ENCODE results near the gene RGS17. TPM values are rescaled to one million over a fixed set of nuclear protein-coding genes. Genes with fewer than 3 reads are reported as not detected.

Gene RGS17, protein sequence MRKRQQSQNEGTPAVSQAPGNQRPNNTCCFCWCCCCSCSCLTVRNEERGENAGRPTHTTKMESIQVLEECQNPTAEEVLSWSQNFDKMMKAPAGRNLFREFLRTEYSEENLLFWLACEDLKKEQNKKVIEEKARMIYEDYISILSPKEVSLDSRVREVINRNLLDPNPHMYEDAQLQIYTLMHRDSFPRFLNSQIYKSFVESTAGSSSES
- 9.5 and 11.3 TPM in 2 replicates for total RNA-seq

DNA sequence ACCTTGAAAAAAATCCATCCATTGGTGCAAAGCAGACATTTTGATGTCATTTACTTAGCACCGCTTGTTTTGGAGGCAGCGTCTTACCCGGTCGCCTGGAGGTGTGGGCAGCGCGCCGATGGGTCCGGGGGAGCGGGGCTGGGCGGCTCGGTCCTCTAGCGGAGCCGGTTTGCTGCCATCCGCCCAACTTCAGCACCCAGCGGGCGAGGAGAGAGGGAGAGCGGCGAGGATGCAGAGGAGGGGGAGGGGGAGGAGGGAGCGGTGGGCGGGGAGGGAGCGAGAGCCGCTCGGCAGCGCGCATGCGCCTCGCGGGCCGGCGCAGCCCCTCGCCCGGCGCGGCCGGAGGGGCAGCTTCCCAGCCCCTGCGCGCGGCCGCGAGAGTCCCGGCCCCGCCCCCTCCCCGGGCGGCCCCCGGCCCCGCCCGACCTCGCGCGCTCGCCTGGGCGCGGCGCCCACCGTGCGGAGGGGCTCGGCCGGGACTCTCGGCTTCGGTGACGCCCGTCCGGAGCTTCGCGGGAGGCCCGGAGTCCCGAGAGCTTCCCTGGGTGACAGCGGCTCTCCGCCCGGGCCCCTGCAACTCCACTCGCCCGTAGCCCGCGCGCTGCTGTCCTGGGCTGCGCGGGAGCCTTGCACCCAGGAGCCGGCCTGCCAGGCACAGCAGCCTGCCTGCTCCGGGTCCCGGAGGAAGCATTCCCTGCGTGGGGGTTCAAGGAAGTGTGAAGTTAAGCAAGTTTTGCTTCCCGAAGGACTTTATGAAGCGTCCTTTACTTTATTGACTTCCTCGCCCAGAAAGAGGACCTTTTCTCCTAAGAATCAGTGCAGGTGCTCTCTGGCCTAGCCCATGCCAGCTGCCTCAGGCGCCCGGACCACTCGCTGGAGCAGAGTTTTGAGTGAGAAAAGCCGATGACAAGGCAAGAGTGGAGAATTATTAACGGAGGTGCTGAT lies at the start of gene RGS17:
RGS17 (minus strand) TSS at position 246 of the 945 bp plus-strand sequence. CDS start 87,264 bp downstream, outside the sequence.

GRCh38 chr6:153002613-153003365 lies 128.3 kb downstream of the RGS17 start, which contains the start of gene MTRF1L:
TSS of gene MTRF1L (minus strand) at chr6:153002709. CDS start at chr6:153002685, 24 bp downstream.

GRCh38 chr6:152982904-152983636 lies 148.0 kb downstream of the RGS17 start, which contains the start of gene FBXO5:
TSS of gene FBXO5 (minus strand) at chr6:152983041. CDS start at chr6:152982959, 82 bp downstream.

Other genes with a start within 250 kb of the RGS17 start
- gene FBXO5, start 148.2 kb downstream of the RGS17 start, total RNA-seq: 2.4 and 10.6 TPM in 2 replicates
- gene MTRF1L, start 128.6 kb downstream of the RGS17 start, total RNA-seq: 14.3 and 21.4 TPM in 2 replicates